Measurements from ENCODE around the gene CDC23.

Gene CDC23

GRCh38 chr5:138138949-138139780, 74.0 kb downstream of the CDC23 start, which contains the start of gene NME5:
Gene NME5 (minus strand): TSS chr5:138139428. CDS start chr5:138138780, 648 bp downstream.
- DNase-seq = no peak
